Inflammatory macrophage treated with lipopolysaccharide for 1 hour (primary cell): ENCODE data around the gene ADCY1.

ENCODE experiments used
- DNase-seq, 2 donors: peaks; one replicate each; pipeline ENCODE4 v3.0.0-alpha.2; 2020 to 2022

Gene ADCY1

DNA sequence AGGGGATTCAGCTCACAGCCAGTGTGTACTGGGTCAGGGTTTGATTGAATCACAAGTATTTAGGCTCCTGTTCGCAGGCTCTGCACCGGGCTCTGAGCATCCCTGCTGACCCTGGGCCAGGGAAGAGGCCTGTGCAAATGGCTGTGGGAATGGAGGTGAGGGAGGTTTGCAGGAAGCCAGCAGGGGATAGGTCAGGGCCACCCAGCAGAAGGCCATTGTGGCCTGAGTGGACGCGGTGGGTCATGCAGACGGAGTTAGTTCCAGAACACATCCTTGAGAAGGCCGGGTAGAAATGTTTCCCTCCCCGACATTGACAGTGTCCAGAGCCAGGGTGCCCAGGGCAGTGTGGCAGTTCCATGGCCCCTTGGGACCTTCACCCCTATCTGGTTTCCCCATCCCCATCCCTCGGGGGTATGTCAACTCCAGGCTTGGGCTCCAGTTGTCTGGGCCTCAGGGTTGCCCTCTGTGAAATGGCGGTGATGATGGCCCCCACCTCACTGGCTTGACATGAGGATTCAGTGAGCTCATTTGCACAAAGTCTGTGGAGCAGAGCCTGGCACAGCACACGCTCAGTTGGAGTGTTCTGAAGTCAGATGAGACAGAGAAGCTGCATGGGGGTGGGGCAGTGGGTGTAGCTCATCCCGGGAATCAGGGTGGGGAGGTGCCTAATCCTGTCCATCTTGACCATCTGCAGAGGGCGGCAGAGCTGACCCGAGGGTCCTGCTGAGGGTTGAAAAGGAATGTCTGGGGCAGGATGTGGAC lies 107.6 kb downstream of the ADCY1 start:
- no peak for DNase-seq

DNA sequence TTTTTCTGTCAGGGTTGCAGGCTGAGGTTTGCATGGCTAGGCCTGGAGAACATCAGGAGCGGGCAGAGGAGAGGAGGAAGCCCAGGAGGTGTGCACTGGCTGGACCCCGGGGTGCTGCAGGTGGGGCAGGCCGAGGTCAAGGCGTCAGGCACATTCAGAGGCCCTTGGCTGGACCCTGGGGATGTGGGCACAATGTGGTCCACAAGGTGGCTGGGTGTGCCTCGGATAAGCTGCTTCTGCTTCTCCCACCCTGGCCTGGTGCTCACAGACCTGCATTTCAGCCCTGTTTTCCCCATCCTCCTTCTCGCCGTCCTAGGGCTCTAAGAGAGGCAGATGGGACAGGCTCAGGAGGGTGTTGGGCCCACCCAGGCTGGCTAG lies 108.2 kb downstream of the ADCY1 start:
- no peak for DNase-seq

DNA sequence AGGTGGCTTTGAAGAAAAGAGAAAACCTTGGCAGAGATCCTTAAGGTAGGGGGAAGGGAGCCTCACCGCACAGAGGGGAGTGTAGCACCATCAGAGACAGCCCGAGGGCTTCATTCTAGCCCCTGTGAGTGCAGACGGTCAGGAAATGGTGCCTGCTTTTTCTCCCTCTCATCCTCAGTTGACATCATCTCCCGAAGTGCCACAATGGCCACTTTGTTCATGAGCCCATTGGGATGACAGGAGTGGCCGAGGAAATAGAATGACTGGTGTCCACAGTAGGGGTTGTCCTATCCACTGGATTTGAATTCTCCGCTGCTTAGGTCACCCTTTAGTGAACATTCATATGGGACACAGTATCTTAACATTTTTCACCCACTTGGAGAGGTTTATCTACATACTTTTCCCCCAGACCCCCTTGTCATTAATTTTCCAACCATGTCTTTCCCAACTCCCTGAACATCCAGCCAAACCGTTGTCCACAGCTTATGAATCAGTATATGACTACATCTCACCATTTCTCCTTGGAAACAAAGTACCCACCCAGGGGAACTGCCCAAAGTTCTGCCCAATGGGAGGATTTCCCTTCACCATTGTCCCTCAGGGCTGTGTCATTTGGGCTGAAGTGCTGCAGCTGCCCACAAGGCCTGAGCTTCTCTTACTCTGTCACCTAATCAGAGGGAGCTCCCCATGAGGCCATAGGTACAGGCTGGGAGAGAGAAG lies 108.8 kb downstream of the ADCY1 start:
- no peak for DNase-seq

DNA sequence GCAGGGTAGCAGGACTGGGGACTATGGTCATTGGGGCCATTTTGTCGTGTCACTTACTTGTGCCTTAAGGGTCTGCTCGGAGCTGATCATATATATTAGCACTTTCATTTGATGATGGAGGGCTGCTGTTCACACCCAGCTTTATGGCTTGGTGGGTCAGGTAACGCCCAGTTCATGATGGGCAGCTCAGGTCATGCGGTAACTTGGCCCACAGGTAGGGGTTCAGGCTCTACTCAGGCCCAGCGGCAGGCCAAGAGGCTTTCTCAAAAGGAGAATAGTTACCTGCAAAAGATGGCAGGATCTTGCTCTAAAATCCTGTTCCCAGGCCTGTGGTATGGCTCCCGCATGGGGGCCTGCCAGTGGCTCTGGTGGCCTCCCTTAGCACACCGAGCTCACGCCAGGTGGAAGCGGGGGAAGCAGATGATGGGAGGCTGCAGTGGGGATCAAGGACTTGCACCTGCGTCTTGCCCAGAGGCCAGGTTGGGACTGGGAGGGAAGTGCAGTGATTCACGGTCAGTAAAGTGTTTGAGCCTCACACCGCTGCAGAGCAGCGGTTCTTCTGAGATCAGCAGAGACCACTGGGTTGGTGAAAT lies 109.5 kb downstream of the ADCY1 start:
- no peak for DNase-seq

DNA sequence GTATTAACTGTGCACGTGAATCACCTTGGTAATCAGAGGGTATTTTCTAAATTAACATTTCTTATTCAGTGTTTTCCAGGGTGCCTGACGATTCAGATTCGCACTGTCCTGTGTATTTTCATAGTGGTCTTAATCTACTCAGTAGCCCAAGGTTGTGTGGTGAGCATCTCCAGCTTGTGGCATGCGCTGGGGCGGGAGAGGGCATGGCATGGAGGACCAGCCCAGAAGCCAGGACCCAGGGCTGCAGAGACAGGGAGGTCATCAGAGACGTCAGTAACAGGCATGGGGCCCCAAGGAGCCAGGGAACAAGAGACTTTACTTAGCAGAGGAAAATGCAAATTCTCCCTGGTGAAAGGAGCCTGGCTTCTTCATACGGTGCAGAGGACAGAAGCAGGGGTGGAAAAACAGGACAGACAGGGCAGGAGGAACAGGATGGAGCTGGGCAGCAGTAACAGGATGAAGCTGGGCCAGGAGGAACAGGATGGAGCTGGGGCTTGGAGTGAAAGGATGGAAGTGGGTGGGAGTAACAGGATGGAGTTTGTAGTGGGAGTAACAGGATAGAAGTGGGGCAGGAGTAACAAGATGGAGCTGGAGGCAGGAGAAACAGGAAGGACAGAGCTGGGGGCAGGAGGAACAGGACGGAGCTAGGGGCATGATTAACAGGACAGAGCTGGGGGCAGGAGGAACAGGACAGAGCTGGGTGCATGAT lies 110.9 kb downstream of the ADCY1 start:
- DNase-seq, result no peak

DNA sequence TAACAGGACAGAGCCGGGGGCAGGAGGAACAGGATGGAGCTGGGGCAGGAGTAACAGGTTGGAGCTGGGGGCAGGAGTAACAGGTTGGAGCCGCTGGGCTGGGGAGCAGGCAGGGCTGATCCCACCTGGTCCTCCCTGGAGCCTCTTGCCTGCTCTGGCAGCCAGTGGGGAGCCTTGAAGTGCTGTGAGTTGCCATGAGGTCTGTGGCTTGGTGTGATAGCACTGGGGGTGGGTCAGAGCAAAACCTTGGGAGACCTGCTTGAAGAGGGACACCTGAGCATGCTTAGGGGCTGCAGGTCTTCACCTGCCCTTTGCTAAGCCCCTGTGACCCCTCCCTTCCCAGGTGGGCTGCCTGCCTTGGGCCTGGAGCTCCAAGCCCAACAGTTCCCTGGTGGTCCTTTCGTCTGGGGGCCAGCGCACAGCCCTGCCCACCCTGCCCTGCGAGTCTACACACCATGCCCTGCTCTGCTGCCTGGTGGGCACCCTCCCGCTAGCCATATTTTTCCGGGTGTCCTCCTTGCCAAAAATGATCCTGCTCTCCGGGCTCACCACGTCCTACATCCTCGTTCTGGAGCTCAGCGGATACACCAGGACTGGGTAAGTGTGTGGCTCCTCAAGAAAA lies 111.6 kb downstream of the ADCY1 start:
- DNase-seq, result no peak

DNA sequence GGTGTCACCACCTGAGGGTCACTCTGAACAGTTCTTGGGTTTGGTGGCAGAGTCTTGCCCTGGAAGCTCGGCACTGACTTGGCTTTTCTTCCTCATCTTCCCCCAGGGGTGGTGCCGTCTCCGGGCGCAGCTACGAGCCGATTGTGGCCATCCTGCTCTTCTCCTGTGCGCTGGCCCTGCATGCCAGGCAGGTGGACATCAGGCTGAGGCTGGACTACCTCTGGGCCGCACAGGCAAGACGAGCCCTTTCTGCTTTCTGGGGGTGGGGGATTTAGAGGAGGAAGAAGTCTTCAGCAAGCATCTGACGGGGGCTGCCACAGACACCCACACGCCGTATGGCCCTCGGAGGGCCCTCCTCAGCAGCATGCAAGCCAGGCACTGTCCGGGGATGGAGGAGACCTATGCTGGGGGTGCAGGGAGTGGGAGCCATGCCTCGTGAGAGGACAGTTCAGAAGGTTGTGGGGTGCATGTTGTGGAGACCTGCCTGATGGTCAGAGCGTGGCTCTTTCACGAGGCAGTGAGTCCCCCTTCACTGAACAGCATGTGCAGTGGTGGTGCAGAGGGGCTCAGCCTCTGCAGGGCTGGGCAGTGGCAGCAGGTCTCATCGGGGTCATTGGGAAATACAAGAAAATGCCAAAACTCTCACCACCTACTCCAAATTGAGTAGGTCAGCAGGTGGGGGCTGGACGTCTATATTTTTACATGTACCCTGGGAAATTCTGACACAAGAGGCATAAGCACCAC lies 112.4 kb downstream of the ADCY1 start:
- DNase-seq, result no peak

DNA sequence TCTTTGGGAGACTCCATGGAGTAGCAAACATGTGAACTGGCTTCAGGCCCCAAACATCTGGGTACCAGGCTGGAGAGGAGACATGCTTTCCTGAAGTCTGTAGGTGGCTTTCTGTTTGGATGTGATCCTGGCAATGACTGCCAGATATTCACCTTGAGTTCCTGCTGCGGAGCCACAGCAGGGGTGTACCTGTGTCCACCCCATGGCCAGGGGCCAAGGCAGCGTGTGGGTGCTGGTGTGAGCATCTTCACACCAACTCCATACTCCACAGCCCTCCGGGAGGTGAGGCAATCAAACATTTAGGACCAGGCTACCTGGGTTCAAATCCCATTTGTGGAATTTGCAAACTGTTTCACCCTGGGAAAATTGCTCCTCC lies 113.0 kb downstream of the ADCY1 start:
- DNase-seq, result no peak

DNA sequence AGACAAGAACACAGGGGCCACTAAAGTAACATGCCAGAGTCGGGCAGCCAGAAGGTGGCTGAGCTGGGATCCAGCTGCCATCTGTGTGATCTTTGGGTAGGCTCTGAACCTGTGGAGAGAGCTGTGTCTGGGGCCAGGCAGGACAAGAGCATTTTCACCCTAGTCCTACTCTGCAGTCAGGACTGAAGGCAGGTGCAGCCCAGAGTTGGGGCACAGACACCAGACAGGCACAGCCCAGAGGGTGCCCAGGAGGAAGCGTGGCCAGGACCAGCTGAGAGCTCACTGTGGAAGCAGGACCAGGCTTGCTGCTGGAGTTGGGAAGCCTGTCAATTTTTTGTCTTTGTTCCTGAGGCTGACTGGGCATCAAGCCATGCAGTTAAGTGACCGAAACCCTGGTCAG lies 113.6 kb downstream of the ADCY1 start:
- no peak for DNase-seq

DNA sequence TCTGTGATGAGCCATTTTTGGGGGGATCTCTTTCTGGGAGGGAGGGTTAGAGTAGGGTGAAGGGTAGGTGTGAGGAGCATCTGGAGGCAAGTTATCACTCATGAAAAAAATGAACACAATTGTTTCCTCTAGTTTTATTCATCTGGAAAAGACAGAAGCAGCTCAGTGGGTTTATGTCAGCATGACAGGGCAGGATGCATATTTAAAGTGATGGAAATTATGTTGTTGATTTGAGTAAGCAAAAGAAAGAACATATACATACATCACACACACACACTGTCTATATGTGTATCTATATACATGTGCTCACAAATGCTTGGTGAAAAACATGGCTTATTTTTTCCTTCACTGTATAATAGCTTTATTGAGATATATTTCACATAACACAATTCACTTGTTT lies 114.2 kb downstream of the ADCY1 start:
- no peak for DNase-seq

DNA sequence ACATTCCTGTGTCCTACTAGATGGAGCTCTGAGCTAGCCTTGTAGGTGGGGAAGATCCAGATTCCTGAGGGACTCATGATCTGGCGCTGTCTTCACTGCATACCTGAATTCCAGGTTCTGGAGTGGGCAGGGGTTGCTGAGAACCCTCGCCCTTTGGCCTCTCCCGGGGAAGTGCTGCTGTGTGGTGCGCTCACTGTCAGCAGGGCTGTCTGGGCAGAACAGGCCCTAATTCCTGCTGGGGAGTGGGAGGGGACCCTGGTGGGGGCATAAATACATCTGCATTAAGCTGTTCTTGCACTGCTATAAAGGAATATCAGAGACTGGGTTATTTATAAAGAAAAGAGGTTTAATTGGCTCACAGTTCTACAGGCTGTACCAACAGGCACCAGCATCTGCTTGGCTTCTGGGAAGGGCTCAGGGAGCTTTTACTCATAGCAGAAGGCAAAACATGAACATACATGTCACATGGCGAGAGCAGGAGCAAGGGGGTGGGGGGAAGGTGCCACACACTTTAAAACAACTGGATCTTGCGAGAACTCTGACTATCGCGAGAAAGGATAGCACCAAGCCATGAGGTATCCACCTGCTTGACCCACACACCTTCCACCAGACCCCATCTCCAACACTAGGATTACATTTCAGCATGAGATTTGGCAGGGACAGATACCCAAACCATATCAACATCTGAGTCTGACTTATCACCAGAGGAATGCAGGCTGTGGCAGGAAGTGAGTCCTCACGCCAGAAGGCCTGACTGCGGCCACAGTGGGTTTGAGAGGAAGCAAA lies 115.0 kb downstream of the ADCY1 start:
- no peak for DNase-seq

DNA sequence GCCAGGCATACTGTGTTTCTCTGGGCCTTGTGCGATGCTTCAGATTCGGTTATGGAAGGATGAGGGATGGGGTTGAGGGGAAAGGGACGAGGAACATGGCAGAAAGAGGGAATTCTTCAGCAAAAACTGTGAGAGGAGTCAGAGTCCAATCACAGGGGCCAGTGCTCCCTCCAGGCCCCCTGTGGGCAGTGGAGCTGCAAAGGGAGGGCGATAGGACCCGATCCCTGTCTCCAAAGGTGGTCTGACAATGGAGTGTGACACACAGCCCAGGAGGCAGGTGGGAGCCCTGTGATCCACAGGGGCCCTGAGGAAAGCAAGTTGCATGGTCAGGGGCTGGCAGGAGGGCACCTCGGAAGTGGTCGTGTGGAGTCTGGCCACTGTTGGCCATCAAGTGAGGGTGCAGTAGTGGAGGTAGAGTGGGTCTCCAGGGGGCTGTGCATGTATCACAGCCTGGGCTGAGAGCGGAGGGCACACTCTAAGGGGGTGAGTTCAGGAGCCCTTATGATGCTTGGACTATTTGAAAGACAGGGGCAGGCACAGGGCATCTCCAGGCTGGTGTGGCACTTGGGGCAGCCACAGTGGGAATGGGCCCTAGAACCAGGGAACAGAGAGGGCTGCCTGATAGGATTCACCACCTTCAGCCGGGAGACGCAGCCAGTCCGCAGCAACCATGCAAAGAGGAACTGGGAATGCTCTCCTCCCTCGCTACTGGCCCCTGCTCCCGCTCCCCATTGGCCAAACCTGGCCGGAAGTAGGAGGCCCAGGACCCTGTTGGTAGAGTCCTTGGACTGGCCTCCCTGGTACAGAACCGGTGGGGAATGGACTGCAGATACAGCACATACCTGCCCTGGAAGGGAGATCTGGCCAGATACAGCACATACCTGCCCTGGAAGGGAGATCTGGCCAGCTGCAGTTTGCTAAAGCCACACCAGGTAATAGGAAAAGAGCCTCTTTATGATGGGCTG lies 115.9 kb downstream of the ADCY1 start:
- DNase-seq, result no peak

DNA sequence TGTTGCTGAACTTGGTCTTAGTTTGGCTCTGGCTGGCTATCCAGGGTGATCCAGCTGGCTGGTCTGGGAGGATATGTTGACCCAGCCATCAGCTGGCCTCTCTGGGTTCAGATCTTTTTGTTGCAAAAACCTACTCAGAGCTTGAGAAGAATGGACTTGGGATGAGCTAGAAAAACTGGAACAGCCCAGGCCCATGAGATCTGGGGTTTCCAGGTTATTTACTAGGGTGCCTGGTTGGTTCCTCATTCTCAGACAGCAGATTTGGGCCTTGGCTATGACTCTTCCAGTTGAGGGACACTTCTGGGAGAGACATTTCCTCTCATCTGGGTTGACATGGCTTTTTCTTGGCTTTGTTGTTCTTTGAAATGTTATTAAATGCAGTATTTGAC lies 116.6 kb downstream of the ADCY1 start:
- DNase-seq, result no peak

DNA sequence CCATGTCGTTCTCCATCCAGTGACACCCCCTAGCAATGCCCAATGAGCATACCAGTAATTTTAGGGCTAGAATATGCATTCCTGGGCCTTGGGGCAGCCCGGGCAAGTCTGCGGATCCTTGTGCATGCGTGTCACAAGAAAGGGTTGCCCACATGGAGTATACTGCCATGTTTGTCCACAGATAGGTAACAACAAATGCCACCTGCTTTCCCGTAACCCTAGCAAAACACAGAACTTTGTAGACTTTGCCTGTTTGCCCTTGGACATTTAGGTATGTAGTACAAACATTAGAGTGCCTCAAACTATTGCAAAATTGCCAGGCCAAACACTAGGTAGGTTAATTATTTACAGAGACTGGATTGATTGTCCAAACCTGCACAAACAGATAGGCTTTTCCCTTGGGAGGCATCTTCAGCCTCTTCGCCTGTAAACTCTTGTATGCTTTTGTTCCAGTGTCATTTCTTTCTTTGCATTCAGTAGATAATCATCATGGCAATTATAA lies 117.0 kb downstream of the ADCY1 start:
- DNase-seq, result no peak

DNA sequence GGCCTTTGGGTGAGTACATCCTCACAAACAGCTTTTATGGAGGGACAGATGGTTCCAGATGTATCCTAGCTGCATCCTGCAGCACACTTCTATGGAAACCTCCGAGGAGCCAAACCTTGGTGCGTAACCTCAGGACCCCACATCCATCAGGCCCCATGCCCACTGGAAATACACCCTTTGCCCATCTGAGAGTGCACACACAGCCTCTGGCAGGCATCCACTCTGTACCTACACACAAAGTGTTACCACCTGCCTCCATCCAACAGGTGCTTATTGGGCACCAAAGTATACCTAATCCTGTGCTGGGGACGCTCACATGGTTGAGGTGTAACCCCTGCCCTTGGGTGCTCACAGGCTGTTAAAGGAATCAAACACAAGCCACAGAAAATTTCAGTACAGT lies 117.9 kb downstream of the ADCY1 start:
- DNase-seq, result no peak

DNA sequence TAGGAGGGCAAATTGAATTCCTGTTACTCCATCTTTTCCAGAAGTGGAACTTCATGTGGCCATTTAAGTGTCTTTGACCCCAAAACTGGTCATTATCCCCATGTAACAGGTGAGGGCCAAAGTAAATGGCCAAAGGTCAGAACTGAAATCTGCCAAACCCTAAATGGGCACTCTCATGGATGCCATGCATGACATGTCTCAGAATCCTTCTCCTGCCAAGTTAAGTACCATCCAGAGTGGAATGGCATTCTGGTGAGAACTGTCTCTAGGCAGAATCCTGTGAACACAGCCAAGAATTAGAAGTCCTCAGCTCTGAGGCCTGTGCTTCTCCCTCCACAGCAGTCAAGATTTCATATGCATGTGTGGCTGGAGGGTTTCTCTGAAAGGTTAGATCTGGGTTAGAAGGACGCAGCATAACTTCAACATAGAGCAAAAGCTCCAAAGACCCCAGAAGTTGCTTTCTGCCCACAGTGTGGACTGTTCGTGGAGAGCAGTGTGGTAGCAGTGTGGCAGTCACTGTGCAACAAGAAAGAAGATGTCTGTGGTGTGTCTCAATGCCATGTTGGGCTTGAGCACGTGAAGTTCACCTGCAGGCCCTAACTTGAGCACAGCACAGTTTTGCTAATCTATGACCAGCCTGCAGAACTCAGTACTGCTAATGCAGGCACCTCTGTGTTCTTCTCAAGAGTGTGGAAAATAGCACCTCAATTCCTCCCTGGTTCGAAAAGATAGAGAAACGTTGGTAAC lies 121.3 kb downstream of the ADCY1 start:
- no peak for DNase-seq

DNA sequence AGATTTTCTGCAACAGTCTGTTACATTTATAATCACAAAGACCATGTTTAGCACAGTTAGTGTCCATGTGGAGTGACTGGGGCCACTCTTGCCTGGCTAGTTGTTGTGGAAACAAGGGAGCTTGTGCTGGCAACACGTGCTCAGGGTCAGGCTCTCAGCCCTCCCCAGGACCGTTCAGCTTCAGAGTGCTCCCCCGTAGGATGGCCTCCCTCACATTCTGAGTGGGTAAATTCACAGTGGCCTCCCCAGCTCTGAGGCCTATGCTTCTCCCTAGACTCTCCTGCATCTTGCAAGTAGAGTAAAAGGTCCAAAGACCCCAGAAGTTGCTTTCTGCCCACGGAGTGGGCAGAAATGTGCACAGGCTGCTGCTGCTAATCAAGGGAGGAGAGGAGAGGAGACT lies 122.3 kb downstream of the ADCY1 start:
- no peak for DNase-seq

DNA sequence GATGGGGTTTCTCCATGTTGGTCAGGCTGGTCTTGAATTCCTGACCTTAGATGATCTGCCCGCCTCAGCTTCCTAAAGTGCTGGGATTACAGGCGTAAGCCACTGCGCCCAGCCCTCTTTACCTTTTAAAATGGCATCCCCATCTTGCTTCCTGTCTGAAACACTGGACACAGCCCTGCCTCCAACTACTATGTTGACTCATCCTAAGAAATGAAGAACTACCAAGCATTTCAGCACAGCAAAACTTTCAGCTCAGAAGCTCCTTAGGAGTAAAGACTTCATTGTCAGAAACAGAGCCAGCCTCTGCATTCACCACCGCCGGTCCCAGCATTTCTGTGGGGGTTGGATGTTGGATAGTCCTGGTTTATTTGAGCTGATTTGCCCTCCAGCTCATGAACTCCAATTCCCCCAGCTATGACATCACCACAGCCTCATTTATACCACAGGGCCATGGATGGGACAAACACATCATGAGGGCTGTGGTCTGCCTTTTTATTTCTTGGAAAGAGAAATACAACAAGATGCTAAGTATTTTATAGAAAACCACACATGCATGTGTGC lies 123.5 kb downstream of the ADCY1 start:
- no peak for DNase-seq
